Spleen (tissue), 7 donors: ENCODE data around the gene SOWAHA.

Experiments
- CTCF ChIP-seq, 11 experiments: fragments of 200-600 bp in 7 of 11; fragments of 450-650 bp in 4 of 11; sonication (generic) in 4 of 11; IDR thresholded peaks in 8 of 11; conservative IDR thresholded peaks in 3 of 11; 1 replicate in 7 of 11; 2 replicates in 4 of 11; pipeline versions ENCODE4 v1.4.0 to v1.8.0; 2016 to 2021; ENCODE audit warnings: antibody characterized with exemption in 11 of 11, inconsistent platforms in 4 of 11, mild to moderate bottlenecking in 1 of 11
- POLR2A ChIP-seq, 3 donors: fragments of 450-650 bp; IDR thresholded peaks; one replicate each; pipeline ENCODE4 v1.5.1; 2017; ENCODE audit warnings: antibody characterized with exemption in 3 of 3, mild to moderate bottlenecking in 1 of 3
- POLR2AphosphoS5 ChIP-seq, 3 donors: sonication (generic); formaldehyde crosslinking; IDR thresholded peaks; one replicate each; pipeline ENCODE4 v1.5.1; 2017; ENCODE audit warnings: antibody characterized with exemption in 3 of 3
- donor health status: DM: no; HTN: no; CAD: no; lungs with moderate emphysema.
- donor health status: DM: no; HTN: no; CAD: no.
- donor health status: DM: no; HTN: no; CAD: no.

GRCh38 chr5:132860742-132861141 lies 47.6 kb downstream of the SOWAHA start:
- no peak for TF ChIP-seq CTCF (IDR thresholded peaks at IDR 0.05 in 8 of 11, conservative IDR thresholded peaks at IDR 0.05 in 3 of 11)
- no peak for TF ChIP-seq POLR2AphosphoS5 (IDR thresholded peaks at IDR 0.05)
- no peak for TF ChIP-seq POLR2A (IDR thresholded peaks at IDR 0.05)
